OCI-M1 (cell line): ENCODE results near the gene NKX2-1.

Source experiments
- DNase-seq: peaks from one replicate; lab custom pipeline; 2025; lab: John Stamatoyannopoulos, UW

Gene NKX2-1

DNA sequence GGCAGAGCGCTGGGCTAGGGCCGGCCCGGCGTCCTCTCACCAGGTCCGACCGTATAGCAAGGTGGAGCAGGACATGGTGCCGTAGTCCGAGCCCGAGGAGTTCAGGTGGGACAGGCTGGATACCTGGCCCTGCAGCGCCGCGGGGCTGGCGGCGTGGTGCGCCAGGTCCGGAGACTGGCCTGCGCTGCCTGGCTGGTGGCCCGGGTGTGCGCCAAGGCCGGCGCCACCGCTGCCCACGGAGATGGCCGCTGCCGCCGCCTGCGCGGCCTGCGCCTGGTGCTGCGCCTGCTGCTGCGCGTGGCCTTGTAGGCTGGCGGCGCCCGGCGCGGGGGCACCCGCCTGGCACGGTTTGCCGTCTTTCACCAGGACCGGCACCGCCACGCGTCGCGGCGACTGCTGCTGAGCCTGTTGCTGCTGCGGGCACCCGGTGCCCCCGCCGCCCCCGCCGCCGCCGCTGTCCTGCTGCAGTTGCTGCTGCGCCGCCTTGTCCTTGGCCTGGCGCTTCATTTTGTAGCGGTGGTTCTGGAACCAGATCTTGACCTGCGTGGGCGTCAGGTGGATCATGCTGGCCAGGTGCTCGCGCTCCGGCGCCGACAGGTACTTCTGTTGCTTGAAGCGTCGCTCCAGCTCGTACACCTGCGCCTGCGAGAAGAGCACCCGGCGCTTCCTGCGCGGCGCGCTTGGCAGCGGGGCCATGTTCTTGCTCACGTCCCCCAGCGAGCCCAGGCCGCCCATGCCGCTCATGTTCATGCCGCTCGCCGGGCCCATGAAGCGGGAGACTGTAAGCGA is 2.6 kb downstream of the NKX2-1 start:
- no peak for DNase-seq

DNA sequence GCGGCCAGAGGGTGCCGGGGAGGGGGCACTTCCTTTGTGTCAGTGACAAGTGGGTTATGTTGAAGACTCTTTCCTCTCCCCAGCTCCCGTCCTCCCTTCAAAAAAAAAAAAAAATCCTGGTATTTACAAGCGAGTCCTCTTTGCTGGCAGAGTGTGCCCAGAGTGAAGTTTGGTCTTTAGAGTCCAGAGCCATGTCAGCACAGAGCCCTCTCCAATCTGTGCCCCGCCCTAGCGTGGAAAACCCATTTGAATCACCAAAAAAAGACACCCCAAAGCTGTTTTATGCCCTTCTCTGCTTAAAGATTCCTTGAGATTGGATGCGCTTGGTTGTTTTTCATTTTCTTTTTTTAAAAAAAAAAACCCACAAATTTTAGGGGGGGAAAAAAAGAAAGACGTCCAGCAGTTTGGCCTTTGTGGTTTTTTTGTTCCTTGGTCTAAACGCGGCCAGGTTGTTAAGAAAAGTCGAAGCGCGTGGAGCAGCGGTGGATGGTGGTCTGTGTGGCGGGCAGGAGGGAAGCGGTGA is 3.3 kb downstream of the NKX2-1 start:
- no peak for DNase-seq

DNA sequence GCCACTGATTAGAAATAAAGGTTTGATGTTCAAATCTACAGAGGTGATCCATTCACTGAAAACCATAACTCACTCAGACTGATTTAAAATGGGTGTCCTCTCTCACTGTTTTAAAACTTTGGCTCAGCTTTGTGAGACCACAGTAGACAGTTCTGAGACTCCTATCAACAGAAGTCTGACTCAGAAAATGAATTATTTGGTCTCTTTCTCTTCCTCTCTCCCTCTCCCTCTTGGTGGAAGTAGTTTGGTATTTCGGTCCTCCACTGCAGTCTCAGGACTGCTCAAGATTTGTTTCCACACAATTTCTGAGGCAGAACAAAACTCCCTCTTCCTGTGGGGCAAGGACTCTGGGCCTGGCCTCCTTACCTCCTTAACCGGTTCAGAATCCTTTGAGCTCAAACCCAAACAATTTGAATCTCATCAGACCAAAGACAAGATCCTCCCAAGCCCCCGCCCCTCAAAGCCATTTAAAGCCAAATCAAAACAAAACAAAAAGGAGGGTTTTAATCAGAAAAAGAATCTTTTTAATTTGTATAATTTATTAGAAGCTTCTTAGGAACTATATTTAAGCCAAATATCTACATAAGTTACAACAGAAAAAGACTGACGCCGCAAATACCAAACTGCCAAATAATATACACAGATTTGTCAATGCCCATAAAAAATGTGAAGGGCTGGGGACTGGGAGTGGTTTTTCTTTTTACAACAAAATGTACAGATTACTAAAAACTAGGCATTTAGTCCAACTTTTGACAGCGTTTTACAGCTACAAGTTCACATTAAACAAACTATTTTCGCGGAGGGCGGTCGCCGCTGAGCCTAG is 3.9 kb downstream of the NKX2-1 start:
- DNase-seq, result no peak

DNA sequence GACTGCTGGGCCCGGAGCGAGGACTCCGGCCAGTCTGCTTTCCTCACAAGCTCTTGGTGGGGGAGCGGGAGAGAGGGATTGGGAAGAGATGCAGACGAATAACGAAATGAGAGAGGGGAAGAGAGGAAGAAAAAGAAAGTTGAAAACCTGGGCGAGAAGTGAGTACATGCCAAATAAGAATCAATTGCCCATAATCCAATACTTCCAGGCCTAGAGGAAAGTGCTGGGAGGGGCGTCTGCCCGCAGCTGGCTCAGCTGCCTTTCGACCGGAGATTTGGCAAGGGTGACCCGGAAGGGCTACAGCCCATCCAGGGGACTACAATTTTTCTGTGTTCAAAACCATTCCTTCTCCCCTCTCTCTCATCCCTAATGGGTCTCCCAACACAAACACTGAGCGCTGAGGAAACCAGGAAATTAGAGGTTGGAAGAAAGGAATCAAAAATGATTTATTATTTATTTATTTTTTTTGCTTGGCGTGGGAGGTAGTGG is 4.9 kb downstream of the NKX2-1 start:
- DNase-seq, result no peak

DNA sequence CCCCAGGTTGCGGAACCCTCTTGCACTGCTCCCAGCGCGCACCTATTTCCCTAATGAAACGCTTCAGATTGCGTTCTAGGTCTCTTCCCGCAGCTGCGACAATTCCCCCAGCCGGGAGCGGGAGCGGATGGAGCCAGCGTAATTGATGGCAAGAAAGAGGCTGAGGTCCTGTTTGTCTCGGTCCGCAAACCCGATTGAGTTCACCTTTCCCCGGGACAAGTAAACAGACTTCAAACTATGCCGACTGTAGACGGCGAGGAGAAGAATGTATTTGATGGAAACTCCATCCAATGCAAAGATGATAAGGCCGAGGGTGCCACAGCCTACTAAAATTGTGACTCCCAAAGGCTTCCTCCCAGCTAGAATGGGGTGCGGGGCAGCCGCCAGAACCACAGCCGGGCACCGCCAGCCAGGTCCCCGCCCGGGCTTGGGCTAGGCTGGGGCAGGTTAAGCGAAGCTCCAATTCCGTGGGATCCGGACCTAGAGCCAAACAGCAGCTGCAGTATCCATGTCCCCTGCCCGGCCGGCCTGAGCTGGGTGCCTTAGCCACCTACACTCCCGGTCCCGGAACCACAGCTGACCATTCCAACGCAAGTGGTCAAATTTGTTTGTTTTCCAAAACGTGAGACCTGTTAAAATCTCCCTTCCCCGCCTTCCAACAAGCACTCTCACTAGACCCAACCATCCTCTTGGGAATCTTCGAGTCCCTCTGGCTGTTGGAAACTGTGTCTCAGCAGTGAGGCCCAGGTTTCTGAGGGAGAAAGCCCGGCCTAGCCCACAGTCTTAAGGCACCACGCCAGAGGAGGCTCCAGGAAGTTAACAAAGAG is 5.5 kb downstream of the NKX2-1 start:
- DNase-seq, result no peak

DNA sequence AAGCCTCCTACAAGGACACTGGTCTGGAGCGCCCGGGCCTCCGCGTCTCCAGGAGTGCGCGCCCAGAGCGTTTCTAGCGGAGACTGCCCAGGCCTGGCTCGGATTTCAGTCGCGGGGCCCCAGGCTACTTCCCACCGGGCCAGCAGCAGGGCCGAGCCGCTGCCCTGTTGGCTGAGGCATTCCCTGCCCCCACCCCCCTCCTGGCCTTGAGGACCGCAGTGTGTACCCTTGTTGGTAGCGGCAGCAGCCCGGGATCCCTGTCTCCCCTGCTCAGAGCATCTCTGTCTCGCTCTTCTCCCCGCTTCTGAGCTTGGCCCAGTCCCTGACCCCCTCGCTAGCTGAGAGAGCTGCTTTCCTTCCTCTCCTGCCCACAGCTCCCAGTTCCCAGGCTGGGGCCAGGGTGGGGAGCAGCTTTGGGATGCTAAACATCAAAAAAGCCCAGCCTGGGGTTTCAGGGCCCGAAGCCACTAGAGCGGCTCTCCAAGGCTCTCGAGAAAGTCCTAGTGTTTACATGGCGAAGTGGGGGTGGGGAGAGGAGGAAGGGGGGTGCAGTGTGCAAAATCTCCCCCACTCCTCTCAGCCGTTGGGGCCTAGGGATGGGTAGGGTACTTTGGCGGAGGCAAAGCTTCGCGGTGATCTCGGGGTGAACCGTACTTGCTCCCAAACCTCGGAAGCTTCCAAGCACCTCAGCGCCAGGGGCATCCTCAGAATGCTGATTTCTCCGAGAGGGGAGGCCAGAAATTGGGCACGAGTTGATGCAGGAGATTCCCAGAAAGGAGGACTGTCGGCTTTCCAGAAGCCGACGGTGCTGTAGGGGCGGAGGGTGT is 6.4 kb downstream of the NKX2-1 start:
- DNase-seq, result no peak

DNA sequence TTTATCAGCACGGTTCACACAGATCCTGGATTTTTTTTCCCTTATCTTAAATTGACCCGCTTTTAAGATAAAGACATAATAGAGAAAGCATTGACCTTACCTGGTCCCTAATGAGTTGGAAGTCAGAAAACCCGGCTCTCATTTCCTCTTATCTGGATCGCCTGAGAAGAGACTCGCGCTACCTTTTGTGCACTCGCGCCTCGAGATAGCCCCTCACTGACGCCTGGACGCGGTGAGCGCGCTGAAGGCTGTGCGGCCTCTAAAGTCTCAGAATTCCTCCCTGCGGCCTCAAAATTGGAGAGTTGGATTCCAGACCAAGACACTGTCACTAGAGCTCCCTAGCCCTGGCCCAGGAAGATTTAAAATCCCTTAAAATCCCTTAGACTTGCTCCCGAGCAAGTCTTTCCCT is 7.0 kb downstream of the NKX2-1 start:
- no peak for DNase-seq

DNA sequence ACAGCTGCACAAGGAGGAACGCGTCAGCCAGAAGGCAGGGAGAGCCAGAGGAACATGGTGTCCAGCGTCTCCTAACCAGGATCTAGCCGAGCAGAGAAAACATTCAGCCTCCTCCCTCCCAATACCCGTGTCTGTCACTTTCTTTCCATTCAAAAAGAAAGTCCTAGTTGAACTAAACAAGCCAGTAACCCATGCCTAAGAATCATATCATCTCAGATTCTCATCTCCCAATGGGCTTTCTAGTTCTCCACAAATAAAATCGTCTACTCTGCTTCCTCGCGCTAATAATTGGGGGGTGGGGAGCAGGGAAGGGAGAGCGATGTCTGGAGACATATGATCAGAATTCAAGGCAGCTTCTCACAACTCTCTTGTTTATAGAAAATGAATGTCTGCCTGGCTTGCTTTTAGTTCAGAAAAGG is 7.4 kb downstream of the NKX2-1 start:
- DNase-seq, result no peak

DNA sequence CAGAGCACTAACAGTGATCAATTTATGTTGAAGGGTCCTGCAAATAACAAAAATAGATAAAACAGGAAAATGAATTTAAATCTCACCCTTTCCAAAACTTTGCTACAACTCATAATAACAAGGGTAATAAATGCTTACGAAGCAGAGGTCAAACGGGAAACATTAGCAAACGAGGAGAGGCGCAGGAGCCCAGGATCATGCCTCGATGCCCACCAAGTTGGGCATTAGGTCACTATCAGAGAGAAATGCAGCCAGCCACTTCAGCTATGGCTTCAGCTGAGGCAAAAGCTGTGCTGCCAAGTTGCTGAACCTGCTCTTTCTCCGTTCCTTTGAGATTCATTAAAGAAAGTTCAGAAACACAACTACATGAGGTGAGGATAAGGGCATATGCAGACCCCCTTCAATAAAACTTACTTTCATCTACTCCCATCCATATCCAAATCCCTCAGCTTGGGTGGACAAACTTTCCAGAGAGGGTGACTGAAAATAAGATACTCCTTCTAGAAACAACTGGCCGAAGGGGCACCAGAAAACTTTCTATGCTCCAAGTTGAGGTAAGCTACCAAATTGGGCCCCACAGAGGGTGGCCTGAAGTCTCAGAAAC is 7.9 kb downstream of the NKX2-1 start:
- no peak for DNase-seq

DNA sequence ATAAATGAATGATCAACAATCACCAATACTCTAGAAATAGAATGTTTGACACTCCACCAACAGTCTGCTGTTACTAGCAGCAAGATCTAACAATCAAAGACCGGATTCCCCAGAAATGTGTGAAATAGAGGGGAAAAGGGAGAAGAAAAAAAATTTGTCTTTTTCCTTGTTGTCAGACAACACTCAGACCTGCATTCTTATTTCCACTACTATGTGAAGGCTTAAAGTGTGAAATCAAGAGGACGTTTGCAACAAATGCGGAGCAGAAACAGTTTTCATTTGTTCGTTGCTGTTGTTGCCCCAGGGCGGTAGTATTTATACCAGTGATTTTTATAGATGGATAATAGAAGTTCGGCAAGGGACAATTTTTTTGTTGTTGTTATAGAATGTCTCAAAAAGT is 9.2 kb downstream of the NKX2-1 start:
- DNase-seq, result no peak

DNA sequence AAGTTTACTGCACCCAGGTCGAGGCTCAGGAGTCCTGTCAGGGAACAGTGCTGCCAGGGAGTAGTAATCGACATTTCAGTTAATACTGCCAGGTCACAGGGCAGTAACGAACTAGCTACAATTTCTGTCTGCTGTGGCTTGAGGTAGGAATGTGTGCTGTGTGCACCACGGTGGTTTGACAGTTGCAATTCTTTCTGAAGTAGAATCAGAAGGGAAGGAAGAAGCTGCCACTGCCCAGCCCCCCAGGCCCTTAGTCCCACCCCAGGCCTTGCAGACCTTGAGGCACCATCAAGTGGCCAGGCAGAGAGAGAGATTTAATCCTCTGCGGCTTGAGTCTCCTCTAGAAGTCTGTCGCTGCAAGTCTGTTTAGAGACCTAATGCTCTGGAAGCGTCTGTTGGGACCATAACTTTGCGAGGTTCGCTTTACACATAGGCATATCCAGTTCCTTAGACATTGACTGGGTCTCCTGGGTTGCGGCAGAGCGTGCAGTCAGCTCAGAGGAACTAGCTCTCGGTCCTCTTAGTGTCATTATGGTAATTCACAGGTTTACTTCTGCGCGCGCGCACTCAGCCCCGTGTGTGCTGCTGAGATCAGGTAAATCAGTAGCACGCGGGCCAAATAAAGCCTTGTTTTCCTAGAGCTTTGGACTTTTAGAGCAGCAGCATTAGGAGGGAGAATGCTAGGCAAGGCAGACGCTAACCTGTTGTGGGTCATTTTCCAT is 9.8 kb downstream of the NKX2-1 start:
- DNase-seq, result no peak

DNA sequence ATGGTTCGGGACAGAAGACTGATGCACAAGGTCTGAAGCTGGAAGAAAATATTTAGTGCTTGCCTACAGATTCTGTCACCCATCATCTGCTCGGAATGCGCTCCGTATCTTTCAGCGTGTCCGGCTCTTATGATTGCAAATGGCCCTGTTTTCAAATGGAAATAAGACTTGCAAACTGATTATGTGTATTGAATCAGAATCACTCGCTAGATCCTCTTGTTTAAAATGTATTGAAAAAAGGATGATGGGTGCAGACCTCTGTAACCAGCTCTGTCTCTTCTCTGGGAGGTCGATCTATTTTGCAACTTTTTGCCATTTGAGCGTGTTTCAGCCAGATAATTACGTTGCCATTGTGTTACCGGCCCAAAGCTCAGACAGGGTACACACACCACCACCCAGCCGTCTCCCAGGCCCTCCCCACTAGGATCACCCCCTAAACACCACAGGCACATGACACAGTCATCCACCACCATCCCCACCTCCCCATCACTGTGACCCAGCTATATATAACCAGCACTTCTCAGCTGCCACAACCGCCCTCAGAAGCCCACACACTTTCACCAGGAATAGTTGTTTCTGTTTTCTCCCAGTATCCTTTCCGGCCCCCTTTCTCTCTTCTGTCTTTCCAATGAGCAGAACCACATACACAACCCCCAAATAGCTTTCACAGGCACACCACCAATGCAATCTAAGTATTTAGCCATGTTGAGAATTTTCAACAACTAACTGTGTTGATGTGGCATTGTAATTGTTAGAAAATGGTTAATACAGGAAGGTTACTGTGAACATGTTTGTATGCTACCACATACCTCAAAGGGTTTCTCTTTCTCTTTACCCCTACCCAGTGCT is 10.7 kb downstream of the NKX2-1 start:
- no peak for DNase-seq

DNA sequence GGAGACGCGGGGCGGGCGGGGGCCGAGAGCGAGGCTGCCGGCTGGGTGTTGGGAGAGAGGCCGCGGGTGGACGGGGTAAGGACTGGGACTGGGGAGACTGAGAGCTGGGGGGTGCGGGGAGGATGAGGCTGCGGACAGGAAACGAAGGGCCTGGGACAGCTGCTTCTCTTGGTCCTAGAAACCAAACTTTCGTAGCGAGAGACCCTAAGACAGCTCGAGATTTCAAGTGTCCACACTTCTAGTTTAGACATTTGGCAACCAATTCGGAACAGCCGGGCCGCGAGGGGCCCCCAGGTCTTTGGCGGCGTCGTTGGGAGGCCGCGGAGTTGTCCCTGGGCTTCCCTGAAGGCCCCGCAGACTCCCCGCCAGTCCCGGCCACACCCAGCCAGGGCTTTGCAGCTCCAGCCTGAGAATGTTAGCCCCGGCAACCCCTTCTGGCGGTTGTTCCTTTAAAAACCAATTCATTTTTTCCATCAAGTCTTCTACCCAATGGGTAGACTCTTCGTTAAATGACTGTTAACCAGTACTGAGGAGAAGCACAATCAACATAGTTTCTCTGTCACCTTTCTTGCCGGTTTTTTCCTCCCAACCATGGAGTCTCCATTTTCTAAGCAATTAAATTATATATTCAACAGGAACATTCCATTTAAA is 11.5 kb downstream of the NKX2-1 start:
- DNase-seq, result no peak

DNA sequence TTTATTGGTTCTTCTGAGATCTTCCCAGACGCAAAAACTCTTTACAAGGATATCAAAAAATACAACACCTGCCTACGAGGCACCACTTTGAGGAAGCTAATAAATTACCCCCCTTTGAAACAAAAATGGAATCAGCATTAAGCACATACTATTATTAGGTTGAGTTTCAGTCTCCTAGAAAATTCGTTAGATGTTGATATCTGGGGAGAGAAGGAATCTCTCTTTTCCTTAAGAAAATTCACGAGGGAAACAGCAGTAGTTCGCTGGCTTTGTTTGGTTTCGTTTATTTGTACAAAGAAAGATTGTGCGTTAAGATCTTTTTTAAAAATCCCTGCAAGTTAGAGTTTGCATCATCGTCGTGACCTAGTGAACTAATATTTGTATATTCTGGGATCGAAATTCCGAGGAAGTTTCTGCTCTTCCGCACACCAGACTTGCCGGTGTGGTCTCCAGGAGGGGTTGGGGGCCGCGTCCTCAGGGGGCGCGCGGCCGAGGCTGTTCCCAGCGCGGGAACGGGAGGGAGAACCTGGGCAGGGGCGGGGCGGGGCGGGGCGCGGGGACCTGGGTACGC is 12.1 kb downstream of the NKX2-1 start:
- no peak for DNase-seq

DNA sequence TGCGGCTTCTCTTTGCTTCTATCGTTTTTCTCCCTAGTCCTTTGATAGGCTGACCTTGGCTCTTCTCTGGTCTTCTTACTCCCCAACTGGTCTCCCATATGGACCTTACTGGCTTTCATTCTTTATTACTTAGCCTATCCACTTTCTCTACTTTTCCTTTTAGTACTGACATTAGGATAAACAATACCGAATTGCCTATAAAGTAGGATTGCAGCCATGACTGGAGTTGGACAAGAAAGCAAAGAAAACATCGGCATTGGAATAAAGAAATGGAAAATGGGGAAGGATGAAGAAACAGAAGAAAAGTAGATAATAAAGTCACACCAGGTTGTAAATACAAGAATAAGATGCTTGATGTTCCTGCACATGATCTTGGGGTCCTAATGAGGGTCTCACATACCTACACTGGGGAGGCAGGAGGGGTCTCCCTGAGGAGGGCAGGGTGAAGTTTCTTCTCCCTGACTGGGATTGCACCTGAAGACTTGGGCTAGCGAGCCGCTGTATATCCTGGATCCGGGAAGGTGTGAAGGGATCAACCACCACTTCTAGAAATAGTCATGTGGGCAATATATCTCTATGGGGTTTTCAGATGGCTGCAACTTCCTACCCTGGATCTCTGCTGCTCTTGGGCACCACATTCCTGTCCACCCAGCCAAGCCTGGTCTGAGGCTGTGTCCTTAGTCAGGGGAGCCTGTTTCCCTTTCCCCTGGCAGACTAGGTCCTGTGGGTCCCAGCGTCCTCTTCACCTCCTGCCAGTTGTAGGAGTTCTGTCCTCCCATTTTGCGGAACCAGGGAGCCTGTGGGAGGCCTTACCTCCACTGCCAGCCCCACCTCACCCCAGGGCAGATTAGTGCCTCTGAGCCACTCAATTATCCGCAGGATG is 13.1 kb downstream of the NKX2-1 start:
- no peak for DNase-seq

DNA sequence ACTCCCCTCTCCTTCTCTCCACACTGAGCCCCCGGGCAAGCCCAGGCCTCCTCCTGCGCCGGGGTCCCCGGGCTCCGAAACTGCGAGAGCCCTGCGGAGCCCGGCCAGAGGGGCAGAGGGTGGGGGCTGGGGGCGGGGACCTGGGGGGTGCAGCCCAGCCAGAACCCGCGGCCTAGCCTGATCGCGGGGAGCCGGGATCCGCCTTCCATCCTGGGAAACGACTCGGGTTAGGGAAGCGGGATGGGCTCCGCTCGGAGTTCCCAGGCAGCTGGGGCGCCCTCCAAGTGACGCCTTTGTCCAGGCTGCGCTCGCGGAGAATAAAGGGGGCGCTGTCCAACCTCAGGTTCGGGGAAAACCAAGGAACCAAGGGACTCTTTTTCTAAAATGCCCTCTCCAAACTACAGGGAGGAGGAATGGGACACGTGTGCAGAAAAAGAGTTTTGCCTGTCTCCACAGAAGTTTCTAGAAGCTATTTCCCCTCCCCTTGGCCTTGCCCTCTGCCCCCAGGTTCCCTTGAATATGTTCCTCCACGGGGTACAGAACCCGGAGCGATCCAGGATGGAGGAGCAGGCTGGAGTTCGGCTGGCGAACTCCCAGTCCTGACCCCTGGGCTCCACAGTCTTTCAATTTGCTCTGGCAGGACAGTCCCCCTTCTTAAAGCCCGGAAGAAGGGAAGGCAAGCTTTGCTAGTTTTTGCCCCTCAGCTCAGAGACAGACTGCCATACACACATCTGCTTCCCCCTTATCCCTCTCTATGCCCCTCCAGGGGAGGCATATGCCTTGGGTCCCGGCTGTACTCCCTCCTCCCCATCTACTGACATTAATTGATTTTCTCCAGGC is 13.9 kb downstream of the NKX2-1 start:
- no peak for DNase-seq
